Liver (tissue), 9 donors: ENCODE results near the gene SRSF6. TPM values are rescaled to one million over a fixed set of nuclear protein-coding genes. Genes with fewer than 3 reads are reported as not detected.
"Not testable (repeated sequence)": the region's sequence is repeated elsewhere in the genome, so short reads cannot be mapped to it uniquely, and the experiment has no call there.

Experiments
- DNase-seq: peaks from one replicate; pipeline ENCODE4 v3.0.0-alpha.2; 2017; ENCODE audit warnings: low spot score
- H3K27ac ChIP-seq, 2 donors: one replicate each; pipeline ENCODE4 v1.7.0; 2013; ENCODE audit warnings: inconsistent platforms in 2 of 2, low read length in 2 of 2, control low read depth in 1 of 2, low read depth in 1 of 2, mild to moderate bottlenecking in 1 of 2
- H3K27me3 ChIP-seq, 4 donors: one replicate each; pipeline versions ENCODE4 v1.6.1 to v1.7.0; 2013; ENCODE audit warnings: low read length in 3 of 4, inconsistent platforms in 1 of 4, mild to moderate bottlenecking in 1 of 4, moderate library complexity in 1 of 4; ENCODE audit not compliant: control insufficient read depth in 4 of 4, insufficient read depth in 4 of 4
- H3K36me3 ChIP-seq, 4 donors: one replicate each; pipeline versions ENCODE4 v1.6.1 to v1.7.0; 2013; ENCODE audit warnings: low read length in 3 of 4, mild to moderate bottlenecking in 3 of 4, low read depth in 1 of 4, moderate library complexity in 1 of 4; ENCODE audit not compliant: control insufficient read depth in 4 of 4, insufficient read depth in 3 of 4
- H3K4me1 ChIP-seq, 4 donors: one replicate each; pipeline versions ENCODE4 v1.6.1 to v1.7.0; 2013; ENCODE audit warnings: low read length in 3 of 4, mild to moderate bottlenecking in 3 of 4, moderate library complexity in 1 of 4; ENCODE audit not compliant: control insufficient read depth in 4 of 4, insufficient read depth in 4 of 4
- H3K4me3 ChIP-seq, 3 donors: one replicate each; pipeline versions ENCODE4 v1.6.1 to v1.7.0; 2013; ENCODE audit warnings: low read length in 3 of 3, control low read depth in 1 of 3, low read depth in 1 of 3, mild to moderate bottlenecking in 1 of 3
- H3K9ac ChIP-seq, 2 donors: one replicate each; pipeline ENCODE4 v1.7.0; 2013; ENCODE audit warnings: low read length in 2 of 2, mild to moderate bottlenecking in 2 of 2, moderate library complexity in 2 of 2, control low read depth in 1 of 2, low read depth in 1 of 2
- H3K9me3 ChIP-seq, 4 donors: one replicate each; pipeline versions ENCODE4 v1.6.1 to v1.7.0; 2013; ENCODE audit warnings: low read length in 3 of 4; ENCODE audit not compliant: control insufficient read depth in 4 of 4
- ATF3 ChIP-seq: IDR thresholded peaks from 2 replicates; pipeline ENCODE4 v1.6.1; 2016; ENCODE audit warnings: antibody characterized with exemption
- CTCF ChIP-seq: fragments of 150-350 bp; IDR thresholded peaks from 2 replicates; pipeline ENCODE4 v1.5.1; 2017; ENCODE audit warnings: improper control_type of control experiment, low read depth, low read length; ENCODE audit not compliant: missing input control
- EGR1 ChIP-seq, 2 donors: IDR thresholded peaks; 2 replicates each; pipeline ENCODE4 v1.6.1; 2016 to 2018; ENCODE audit warnings: antibody characterized with exemption in 2 of 2, low read depth in 2 of 2
- FOXA1 ChIP-seq: IDR thresholded peaks from 2 replicates; pipeline ENCODE4 v1.6.1; 2016; ENCODE audit warnings: antibody characterized with exemption
- FOXA2 ChIP-seq: IDR thresholded peaks from 2 replicates; pipeline ENCODE4 v1.6.1; 2016; ENCODE audit warnings: antibody characterized with exemption
- GABPA ChIP-seq, 2 donors: IDR thresholded peaks in 1 of 2; conservative IDR thresholded peaks in 1 of 2; 2 replicates each; pipeline ENCODE4 v1.6.1; 2016; ENCODE audit warnings: antibody characterized with exemption in 2 of 2, mild to moderate bottlenecking in 1 of 2, moderate library complexity in 1 of 2
- HNF4A ChIP-seq, 2 donors: conservative IDR thresholded peaks; 2 replicates each; pipeline ENCODE4 v1.6.1; 2016; ENCODE audit warnings: antibody characterized with exemption in 2 of 2, mild to moderate bottlenecking in 2 of 2
- HNF4G ChIP-seq: IDR thresholded peaks from 2 replicates; pipeline ENCODE4 v1.6.1; 2016; ENCODE audit warnings: antibody characterized with exemption
- JUND ChIP-seq, 2 donors: IDR thresholded peaks; 2 replicates each; pipeline ENCODE4 v1.6.1; 2016; ENCODE audit warnings: antibody characterized with exemption in 2 of 2
- MAX ChIP-seq: IDR thresholded peaks from 2 replicates; pipeline ENCODE4 v1.6.1; 2016; ENCODE audit warnings: antibody characterized with exemption
- NR2F2 ChIP-seq: IDR thresholded peaks from 2 replicates; pipeline ENCODE4 v1.6.1; 2016; ENCODE audit warnings: antibody characterized with exemption
- RAD21 ChIP-seq, 2 donors: IDR thresholded peaks; 2 replicates each; pipeline ENCODE4 v1.6.1; 2016; ENCODE audit warnings: antibody characterized with exemption in 2 of 2, mild to moderate bottlenecking in 2 of 2
- REST ChIP-seq: IDR thresholded peaks from 2 replicates; pipeline ENCODE4 v1.6.1; 2016; ENCODE audit warnings: antibody characterized with exemption, mild to moderate bottlenecking
- RXRA ChIP-seq, 2 donors: IDR thresholded peaks; 2 replicates each; pipeline ENCODE4 v1.6.1; 2017 to 2018; ENCODE audit warnings: antibody characterized with exemption in 2 of 2, mild to moderate bottlenecking in 1 of 2
- YY1 ChIP-seq: IDR thresholded peaks from 2 replicates; pipeline ENCODE4 v1.6.1; 2016; ENCODE audit warnings: antibody characterized with exemption, mild to moderate bottlenecking
- ZBTB33 ChIP-seq: IDR thresholded peaks from 2 replicates; pipeline ENCODE4 v1.6.1; 2016; ENCODE audit warnings: antibody characterized with exemption
- WGBS: extraction: QIAGEN DNeasy Blood & Tissue Kit; methylation state at CpG from one replicate; pipeline ENCODE4 v1.1.7; 2013; 5-methylcytosine and 5-hydroxymethylcytosine counted together
- polyA plus RNA-seq, 2 donors: library from polyadenylated mRNA; stranded (reverse) in 1 of 2; unstranded in 1 of 2; fragments of 200-250 nt in 1 of 2; fragments of >200 nt in 1 of 2; fragmentation: Nextera tagmentation in 1 of 2; extraction: Ambion mirVana in 1 of 2; gene quantifications; one replicate each; pipeline versions ENCODE4 v1.2.1 to v1.2.3, GENCODE V29; 2013 to 2015
- total RNA-seq, 2 donors: library from RNA; depleted of rRNA; stranded (reverse); fragments of >200 nt; gene quantifications; one replicate each; pipeline ENCODE4 v1.2.3, GENCODE V29; 2014
- donor health status: healthy.
- donor health status: healthy.
- donor health status: healthy.
- donor health status: healthy.
- donor health status: healthy.

The SRSF6 gene
- total and polyA plus RNA-seq, 4 donors: 33.8 to 47.5 (median 41.1) TPM

- Histone ChIP-seq H3K27me3 (no peaks in the 10 kb centered on the region), H3K36me3 (no peaks in the 10 kb centered on the region), H3K9ac (no peak overlapping the region), H3K27ac (no peak overlapping the region), H3K9me3 (no peaks in the 10 kb centered on the region), H3K4me1 (no peaks in the 10 kb centered on the region), H3K4me3 (no peak overlapping the region)
- no peak for TF ChIP-seq ZBTB33
- TF ChIP-seq HNF4A (conservative IDR thresholded peaks at IDR 0.05): no peak
- TF ChIP-seq EGR1 (IDR thresholded peaks at IDR 0.05; ENCODE audit: low read depth in 2 of 2): no peak
- no peak for TF ChIP-seq JUND (IDR thresholded peaks at IDR 0.05)
- no peak for TF ChIP-seq RXRA (IDR thresholded peaks at IDR 0.05)
- no peak for TF ChIP-seq FOXA1
- no peak for TF ChIP-seq ATF3
- TF ChIP-seq RAD21 (IDR thresholded peaks at IDR 0.05): no peak
- no peak for TF ChIP-seq NR2F2
- TF ChIP-seq CTCF: no peak
- TF ChIP-seq MAX: no peak
- no peak for TF ChIP-seq HNF4G
- no peak for TF ChIP-seq FOXA2
- no peak for TF ChIP-seq REST
- no peak for TF ChIP-seq YY1
- no peak for TF ChIP-seq GABPA (IDR thresholded peaks at IDR 0.05 in 1 of 2, conservative IDR thresholded peaks at IDR 0.05 in 1 of 2)
- no peak for DNase-seq
- WGBS: 68% methylated on average over 2 of the region's 2 CpGs
Measured at GRCh38 chr20:43495388-43495787, 37.7 kb downstream of the SRSF6 start.

GRCh38 chr20:43502021-43502420, 44.3 kb downstream of the SRSF6 start:
- DNase-seq, H3K27me3 ChIP-seq, H3K27ac ChIP-seq, H3K36me3 ChIP-seq, H3K9me3 ChIP-seq, H3K4me1 ChIP-seq, H3K4me3 ChIP-seq, H3K9ac ChIP-seq: not testable (repeated sequence)
- 92% methylated on average over 8 of the region's 8 CpGs for WGBS
